ENCODE results near the gene ERBB2.

ERBB2 gene

DNA sequence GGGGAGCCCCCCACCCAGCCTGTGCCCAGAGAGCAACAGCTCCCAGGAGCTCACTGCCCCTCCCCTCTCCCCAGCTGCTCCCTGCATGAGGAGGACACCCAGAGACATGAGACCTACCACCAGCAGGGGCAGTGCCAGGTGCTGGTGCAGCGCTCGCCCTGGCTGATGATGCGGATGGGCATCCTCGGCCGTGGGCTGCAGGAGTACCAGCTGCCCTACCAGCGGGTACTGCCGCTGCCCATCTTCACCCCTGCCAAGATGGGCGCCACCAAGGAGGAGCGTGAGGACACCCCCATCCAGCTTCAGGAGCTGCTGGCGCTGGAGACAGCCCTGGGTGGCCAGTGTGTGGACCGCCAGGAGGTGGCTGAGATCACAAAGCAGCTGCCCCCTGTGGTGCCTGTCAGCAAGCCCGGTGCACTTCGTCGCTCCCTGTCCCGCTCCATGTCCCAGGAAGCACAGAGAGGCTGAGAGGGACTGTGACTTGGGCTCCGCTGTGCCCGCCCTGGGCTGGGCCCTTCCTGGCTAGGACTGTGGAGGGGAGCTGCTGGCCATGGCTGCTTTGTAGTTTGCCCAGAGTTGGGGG is 34.1 kb upstream of the ERBB2 start:
- DNase-seq (ENCODE audit: low read depth in 2 of 2), result no peak

- DNase-seq (ENCODE audit: low read depth in 2 of 2), result no peak
Observed at GRCh38 chr17:39666231-39666600, 33.6 kb upstream of the ERBB2 start.

DNA sequence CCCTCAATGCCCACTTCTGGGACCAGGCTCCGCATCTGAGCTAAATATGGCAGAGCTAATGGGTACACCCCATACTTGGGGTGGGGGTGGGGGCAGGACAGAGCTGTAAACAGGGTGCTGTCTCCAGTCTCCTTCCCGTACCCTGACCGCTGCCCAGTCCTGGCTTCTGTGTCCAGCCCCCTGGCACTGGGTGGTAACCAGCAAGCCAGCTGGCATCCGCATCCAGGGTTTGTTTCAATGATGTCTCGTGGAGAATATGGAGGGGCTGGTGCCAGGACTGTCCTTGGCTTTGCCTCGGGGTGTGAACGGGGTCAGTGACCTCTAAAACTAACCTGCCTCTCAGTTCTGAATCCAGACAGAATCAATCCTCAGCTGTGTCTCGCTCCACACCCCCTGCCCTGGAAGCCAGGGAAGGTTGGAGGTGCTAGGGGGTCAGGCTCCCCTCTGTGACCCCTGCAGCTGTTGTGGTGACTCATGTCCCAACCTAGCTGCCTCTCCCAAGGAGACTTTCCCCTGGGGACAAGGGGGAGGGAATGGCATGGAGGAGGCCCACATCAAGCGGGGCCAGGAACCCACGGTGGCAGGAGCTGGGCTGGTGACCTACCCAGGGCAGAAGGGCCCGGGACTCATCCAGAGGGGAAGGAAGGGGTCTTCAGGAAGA is 33.1 kb upstream of the ERBB2 start:
- no peak for DNase-seq (ENCODE audit: low read depth in 2 of 2)

DNA sequence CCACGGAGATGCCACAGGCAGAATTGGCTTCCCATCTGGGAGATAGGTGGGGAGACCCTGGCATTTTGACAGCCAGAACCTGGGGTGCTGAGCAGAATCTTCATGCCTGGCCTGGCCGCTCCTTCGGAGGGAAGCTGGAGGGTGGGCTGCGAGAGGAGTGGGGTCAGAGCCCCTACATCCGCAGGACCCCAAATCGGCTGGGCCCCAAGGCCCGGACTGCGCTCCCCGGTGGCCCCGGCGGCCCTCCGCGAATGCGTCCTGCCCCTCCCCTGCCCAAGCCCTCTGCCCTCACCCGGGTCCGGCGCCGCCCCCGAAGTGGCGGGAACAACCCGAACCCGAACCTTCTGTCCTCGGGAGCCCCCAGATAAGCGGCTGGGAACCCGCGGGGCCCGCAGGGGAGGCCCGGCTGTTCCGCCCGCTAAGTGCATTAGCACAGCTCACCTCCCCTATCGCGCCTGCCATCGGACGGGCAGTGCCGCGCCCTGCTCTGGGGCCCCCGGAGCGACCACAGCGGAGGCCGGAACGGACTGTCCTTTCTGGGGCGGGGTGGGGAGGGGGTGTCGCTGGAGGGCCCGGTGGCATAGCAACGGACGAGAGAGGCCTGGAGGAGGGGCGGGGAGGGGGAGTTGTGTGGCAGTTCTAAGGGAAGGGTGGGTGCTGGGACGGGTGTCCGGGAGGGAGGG is 32.5 kb upstream of the ERBB2 start:
- no peak for DNase-seq (ENCODE audit: low read depth in 2 of 2)

GRCh38 chr17:39667945-39668924 is 31.6 kb upstream of the ERBB2 start, which contains the start of gene PNMT:
TSS of gene PNMT (plus strand) at chr17:39668453. CDS start at chr17:39668476, 23 bp downstream.
- peak in 1 of 2 donors; percentile 50 for DNase-seq (ENCODE audit: low read depth in 2 of 2)

DNA sequence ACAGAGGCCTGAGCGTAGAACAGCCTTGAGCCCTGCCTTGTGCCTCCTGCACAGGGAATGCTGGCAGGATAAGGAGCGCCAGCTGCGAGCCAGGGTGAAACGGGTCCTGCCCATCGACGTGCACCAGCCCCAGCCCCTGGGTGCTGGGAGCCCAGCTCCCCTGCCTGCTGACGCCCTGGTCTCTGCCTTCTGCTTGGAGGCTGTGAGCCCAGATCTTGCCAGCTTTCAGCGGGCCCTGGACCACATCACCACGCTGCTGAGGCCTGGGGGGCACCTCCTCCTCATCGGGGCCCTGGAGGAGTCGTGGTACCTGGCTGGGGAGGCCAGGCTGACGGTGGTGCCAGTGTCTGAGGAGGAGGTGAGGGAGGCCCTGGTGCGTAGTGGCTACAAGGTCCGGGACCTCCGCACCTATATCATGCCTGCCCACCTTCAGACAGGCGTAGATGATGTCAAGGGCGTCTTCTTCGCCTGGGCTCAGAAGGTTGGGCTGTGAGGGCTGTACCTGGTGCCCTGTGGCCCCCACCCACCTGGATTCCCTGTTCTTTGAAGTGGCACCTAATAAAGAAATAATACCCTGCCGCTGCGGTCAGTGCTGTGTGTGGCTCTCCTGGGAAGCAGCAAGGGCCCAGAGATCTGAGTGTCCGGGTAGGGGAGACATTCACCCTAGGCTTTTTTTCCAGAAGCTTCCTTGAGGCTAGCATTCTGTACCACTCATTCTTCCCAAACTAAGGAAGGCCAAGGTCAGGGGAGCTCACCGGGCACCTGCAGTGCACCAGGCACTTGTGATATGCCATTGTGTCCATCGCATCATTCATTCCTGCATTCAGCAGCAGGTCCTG is 29.7 kb upstream of the ERBB2 start:
- DNase-seq (ENCODE audit: low read depth in 2 of 2), result no peak

GRCh38 chr17:39670746-39671145 is 29.1 kb upstream of the ERBB2 start:
- DNase-seq (ENCODE audit: low read depth in 2 of 2), result no peak

DNA sequence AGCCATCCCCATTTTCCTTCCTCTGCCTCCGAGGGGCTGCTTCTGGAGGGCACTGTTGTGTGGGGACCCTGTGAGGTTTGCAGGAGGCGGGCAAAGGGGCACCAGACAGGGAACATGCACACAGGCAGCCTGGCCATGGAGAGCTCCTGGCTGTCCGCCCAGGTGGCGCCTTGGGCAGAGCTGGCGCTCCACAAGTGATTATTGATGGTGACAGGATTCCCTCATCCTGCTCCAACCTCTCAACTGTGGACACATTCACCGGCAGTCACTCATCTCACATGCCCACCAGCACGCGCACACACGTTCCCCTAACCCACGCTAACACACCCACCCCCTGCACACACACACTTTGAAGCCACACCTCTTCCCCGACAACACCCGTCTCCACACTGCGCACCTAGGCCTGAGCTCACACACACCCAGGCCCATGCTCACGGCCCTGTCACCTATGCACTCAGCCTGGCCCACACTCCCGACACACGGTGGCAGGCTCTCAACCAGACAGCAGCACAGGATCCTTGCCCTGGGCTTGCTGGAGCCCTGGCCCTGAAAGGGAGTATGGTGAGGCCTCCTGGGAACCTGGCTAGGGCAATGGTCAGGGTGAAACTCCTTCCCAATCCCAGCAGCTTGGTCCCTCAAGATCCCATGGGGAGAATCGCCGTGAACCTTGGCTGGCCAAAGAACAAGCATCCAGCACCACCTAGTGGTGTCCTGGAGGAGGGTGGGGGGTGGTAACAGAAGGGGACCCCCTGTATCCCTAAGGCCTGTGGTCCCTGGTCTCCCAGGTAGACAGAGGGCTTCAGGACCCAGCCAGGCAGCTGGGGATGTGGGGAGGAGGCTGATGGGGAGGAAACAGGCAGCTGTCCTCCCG is 28.0 kb upstream of the ERBB2 start:
- no peak for DNase-seq (ENCODE audit: low read depth in 2 of 2)

DNA sequence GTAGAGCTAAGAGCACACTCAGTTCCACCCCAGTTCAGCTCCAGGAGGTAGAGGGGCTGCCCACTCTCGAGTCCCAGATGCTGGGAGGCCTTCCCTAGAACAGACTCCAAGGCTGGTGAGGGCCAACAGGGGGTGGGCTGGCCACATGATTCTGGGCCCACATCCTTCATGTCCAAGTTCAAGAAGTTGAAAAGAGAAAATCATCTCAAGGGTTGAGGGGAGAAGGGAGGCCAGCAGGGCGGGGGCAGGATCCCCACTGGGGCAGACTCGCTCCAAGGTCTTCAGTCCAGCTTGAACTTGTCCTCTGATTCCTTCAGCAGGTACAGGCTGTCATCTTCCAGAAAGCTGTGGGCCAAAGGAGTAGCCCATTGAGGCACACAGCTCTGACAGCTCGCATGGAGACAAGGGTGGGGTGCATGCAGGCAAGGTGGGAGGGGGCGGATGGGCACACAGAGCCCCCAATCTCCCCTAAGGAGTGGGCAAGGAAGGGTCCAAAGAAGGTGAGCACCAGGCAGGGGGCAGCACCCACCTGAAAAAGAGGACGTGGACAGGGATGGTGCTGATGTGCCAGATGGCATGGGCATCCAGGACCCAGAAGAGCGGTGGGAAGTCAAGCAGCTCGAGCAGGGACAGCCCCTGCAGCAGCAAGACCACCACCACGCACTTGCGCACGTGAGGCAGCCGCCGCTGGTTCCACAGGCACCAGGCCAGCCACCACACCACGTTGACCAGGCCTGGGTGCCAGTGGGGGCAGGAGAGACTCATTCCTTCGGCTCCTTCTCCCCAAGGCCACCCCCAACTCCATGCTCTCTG is 27.1 kb upstream of the ERBB2 start:
- DNase-seq (ENCODE audit: low read depth in 2 of 2), result no peak

- no peak for DNase-seq (ENCODE audit: low read depth in 2 of 2)
Observed at GRCh38 chr17:39673335-39674081, 26.4 kb upstream of the ERBB2 start.

DNA sequence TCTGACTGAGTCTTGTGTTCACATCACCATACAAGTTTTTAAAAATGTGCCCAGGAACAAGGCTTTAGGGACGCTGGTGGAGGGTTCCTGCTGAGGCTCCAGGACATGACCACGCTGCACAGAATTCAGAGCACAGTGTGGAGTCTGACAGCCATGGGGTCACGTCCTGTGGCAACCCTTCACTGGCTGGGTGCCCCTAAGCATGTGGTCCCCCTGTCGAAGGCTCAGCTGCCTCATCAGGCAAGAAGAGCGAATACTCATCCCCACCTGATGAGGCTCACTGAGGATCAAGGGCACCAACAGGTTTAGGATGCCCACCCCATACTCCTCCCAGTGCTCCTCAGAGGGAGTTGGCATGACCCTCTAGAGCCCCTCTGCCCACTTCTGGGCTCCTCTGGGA is 25.7 kb upstream of the ERBB2 start:
- no peak for DNase-seq (ENCODE audit: low read depth in 2 of 2)

- DNase-seq (ENCODE audit: low read depth in 2 of 2), result no peak
Observed at GRCh38 chr17:39674702-39675389, 25.0 kb upstream of the ERBB2 start.

DNA sequence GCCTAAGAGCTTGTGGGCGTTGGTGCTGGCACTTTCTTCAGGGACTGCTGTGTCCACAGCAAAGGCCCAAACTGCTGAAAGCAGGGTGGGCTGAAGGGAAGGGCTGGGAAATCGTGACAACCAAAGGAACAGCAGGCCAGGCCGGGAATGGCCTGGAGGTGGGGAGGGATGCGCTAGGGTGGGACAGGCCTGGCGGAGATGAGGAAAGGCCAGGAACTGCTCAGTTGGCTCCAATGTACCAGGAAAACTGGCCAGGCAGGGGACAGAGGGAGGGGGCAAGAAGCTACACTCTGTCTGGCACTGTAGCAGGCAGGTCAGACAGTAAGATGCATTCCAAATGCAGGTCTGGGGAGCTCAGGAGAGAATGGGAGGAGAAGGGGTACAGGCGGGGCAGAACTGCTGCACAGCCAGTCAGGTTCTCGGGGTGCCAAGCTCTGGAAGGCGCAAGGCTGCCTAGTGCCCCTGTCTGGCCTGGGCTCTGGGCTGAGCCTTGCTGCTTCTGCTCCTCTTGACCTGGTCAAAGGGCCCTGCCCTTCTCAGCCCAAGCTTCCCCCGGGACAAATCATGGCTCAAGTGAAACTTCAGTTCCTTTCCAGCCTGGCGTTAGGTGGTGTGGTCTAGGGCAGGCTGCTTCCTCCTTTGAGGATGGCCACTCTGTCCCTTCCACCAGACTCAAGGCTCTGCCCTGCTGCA is 24.3 kb upstream of the ERBB2 start:
- no peak for DNase-seq (ENCODE audit: low read depth in 2 of 2)

DNA sequence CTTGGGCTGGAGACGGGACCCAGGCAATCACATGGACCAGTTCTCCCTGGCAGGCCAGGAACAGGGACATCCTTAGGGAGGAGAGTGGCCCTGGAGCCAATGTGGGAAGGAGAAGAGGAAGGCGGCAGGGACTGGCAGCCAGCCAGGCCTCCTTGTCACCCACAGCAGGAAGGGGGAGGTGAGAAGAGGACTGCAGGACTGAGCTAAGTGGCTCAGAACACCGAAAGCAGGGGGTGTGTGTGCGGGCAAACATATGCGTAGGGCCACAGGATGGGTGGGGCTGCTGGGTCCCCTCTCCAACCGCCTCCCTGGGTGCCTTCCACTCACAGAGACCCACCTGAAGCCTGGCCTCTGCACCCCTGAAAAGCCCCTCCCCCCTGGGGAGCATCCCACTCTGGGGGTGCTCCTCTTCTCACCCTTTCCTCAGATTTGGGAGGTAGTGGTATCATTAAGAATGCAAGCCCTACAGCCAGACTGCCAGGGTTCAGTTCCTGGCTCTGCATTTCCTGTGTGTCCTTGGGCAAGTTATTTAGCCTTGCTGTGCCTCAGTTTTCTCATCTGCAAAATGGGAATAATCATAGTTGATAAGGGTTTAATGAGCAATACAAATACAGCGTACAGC is 23.6 kb upstream of the ERBB2 start:
- no peak for DNase-seq (ENCODE audit: low read depth in 2 of 2)

- DNase-seq (ENCODE audit: low read depth in 2 of 2), result no peak
Observed at GRCh38 chr17:39677072-39677471, 22.8 kb upstream of the ERBB2 start.

GRCh38 chr17:39677542-39678339 is 22.1 kb upstream of the ERBB2 start:
- no peak for DNase-seq (ENCODE audit: low read depth in 2 of 2)

Data from stimulated activated CD8-positive, alpha-beta memory T cell treated with anti-CD3 and anti-CD28 coated beads, Interleukin-7, amount 100 ng/mL, for 1 hour (primary cell).